Type B pancreatic cell (in vitro differentiated cells): ENCODE data around the gene AFF1. TPM values are rescaled to one million over a fixed set of nuclear protein-coding genes. Genes with fewer than 3 reads are reported as not detected.
A peak's percentile ranks its signal among the peaks of the same experiment; 100 is the strongest.

Source experiments
- DNase-seq: peaks from one replicate; pipeline ENCODE4 v3.0.0; 2021; ENCODE audit warnings: mixed read lengths; ENCODE audit not compliant: unreplicated experiment; ENCODE audit errors: extremely low spot score
- H3K27ac Mint-ChIP-seq: 2 replicates; pipeline ENCODE4 v1.8.0; 2021; ENCODE audit warnings: mild to moderate bottlenecking, mixed read lengths
- H3K27me3 Mint-ChIP-seq: 2 replicates; pipeline ENCODE4 v1.8.0; 2021; ENCODE audit warnings: mixed read lengths
- H3K36me3 Mint-ChIP-seq: 2 replicates; pipeline ENCODE4 v1.8.0; 2021; ENCODE audit warnings: mixed read lengths
- H3K4me1 Mint-ChIP-seq: one replicate; pipeline ENCODE4 v1.8.0; 2021; ENCODE audit warnings: mixed read lengths; ENCODE audit not compliant: unreplicated experiment
- H3K4me3 Mint-ChIP-seq: 2 replicates; pipeline ENCODE4 v1.8.0; 2021; ENCODE audit warnings: mild to moderate bottlenecking, mixed read lengths
- H3K9me3 Mint-ChIP-seq: 2 replicates; pipeline ENCODE4 v1.8.0; 2021; ENCODE audit warnings: mixed read lengths
- CTCF ChIP-seq: fragments of 200-600 bp; sonication (generic); conservative IDR thresholded peaks from 2 replicates; pipeline ENCODE4 v1.5.0; 2021; ENCODE audit warnings: antibody characterized with exemption, mild to moderate bottlenecking
- total RNA-seq: library from RNA; stranded (reverse); gene quantifications from 2 replicates; pipeline ENCODE4 v1.2.1, GENCODE V29; 2021; ENCODE audit warnings: low replicate concordance

AFF1 gene
- total RNA-seq, 1 donor from 2014 or later: 39.7 TPM

- H3K27ac Mint-ChIP-seq: no peak overlapping the region
- no peaks in the 10 kb centered on the region for H3K27me3 Mint-ChIP-seq
- TF ChIP-seq CTCF: no peak
- H3K9me3 Mint-ChIP-seq: no peaks in the 10 kb centered on the region
- peak overlapping the region; percentile 57 for H3K4me3 Mint-ChIP-seq
- no peak for DNase-seq
- H3K36me3 Mint-ChIP-seq: peaks cover 48% of the 10 kb centered on the region
- peaks cover 50% of the 10 kb centered on the region for H3K4me1 Mint-ChIP-seq
Observed at GRCh38 chr4:87120411-87121162, 185.8 kb downstream of the AFF1 start.

GRCh38 chr4:87121341-87122065, 186.7 kb downstream of the AFF1 start:
- Mint-ChIP-seq H3K4me1 (peaks cover 46% of the 10 kb centered on the region), H3K27me3 (no peaks in the 10 kb centered on the region)

GRCh38 chr4:87122252-87122651, 187.4 kb downstream of the AFF1 start:
- Mint-ChIP-seq H3K27ac (no peak overlapping the region), H3K4me1 (peaks cover 38% of the 10 kb centered on the region)

More at GRCh38 chr4:87121341-87122065, 186.7 kb downstream of the AFF1 start:
- H3K9me3 Mint-ChIP-seq: no peaks in the 10 kb centered on the region
- no peak for DNase-seq
- TF ChIP-seq CTCF: no peak
- peaks cover 49% of the 10 kb centered on the region for H3K36me3 Mint-ChIP-seq
- no peak overlapping the region for H3K4me3 Mint-ChIP-seq
- no peak overlapping the region for H3K27ac Mint-ChIP-seq

GRCh38 chr4:87126056-87126455, 191.2 kb downstream of the AFF1 start:
- H3K27me3 Mint-ChIP-seq: no peaks in the 10 kb centered on the region
- H3K4me3 Mint-ChIP-seq: no peak overlapping the region
- H3K27ac Mint-ChIP-seq: no peak overlapping the region
- no peaks in the 10 kb centered on the region for H3K9me3 Mint-ChIP-seq
- peaks cover 50% of the 10 kb centered on the region for H3K36me3 Mint-ChIP-seq
- H3K4me1 Mint-ChIP-seq: peaks cover 21% of the 10 kb centered on the region
- no peak for DNase-seq
- TF ChIP-seq CTCF: no peak

More at GRCh38 chr4:87122252-87122651, 187.4 kb downstream of the AFF1 start:
- Mint-ChIP-seq H3K27me3 (no peaks in the 10 kb centered on the region), H3K36me3 (peaks cover 48% of the 10 kb centered on the region), H3K4me3 (no peak overlapping the region), H3K9me3 (no peaks in the 10 kb centered on the region)
- DNase-seq: no peak
- TF ChIP-seq CTCF: no peak

- Mint-ChIP-seq H3K9me3 (no peaks in the 10 kb centered on the region), H3K27ac (no peak overlapping the region), H3K4me1 (peaks cover 5% of the 10 kb centered on the region), H3K36me3 (peaks cover 56% of the 10 kb centered on the region), H3K27me3 (no peaks in the 10 kb centered on the region), H3K4me3 (no peak overlapping the region)
- DNase-seq: no peak
- no peak for TF ChIP-seq CTCF
Observed at GRCh38 chr4:87128006-87128705, 193.3 kb downstream of the AFF1 start.
